D341Med (cell line): ENCODE measurements around the gene KCNQ2.
A peak's percentile ranks its signal among the peaks of the same experiment; 100 is the strongest.

ENCODE experiments used
- DNase-seq: peaks from one replicate; pipeline ENCODE4 v3.0.0; 2012; ENCODE audit warnings: low spot score

KCNQ2 gene

GRCh38 chr20:63434599-63435378 is 37.7 kb downstream of the KCNQ2 start:
- DNase-seq = peak; percentile 84

GRCh38 chr20:63433756-63434531 is 38.5 kb downstream of the KCNQ2 start:
- no peak for DNase-seq

GRCh38 chr20:63433351-63433750 is 39.1 kb downstream of the KCNQ2 start:
- DNase-seq = no peak

- DNase-seq = no peak
Measured at GRCh38 chr20:63432577-63433325, 39.7 kb downstream of the KCNQ2 start.

- DNase-seq = no peak
Measured at GRCh38 chr20:63431944-63432343, 40.5 kb downstream of the KCNQ2 start.

- no peak for DNase-seq
Measured at GRCh38 chr20:63430891-63431290, 41.6 kb downstream of the KCNQ2 start.

GRCh38 chr20:63429992-63430391 is 42.5 kb downstream of the KCNQ2 start:
- DNase-seq = no peak

- no peak for DNase-seq
Measured at GRCh38 chr20:63428906-63429575, 43.4 kb downstream of the KCNQ2 start.

GRCh38 chr20:63427724-63428330 is 44.6 kb downstream of the KCNQ2 start:
- DNase-seq = no peak

GRCh38 chr20:63427206-63427605 is 45.2 kb downstream of the KCNQ2 start:
- DNase-seq = no peak

- DNase-seq = no peak
Measured at GRCh38 chr20:63425846-63426485, 46.5 kb downstream of the KCNQ2 start.

- DNase-seq = no peak
Measured at GRCh38 chr20:63424613-63425012, 47.8 kb downstream of the KCNQ2 start.

- no peak for DNase-seq
Measured at GRCh38 chr20:63423751-63424150, 48.7 kb downstream of the KCNQ2 start.

- DNase-seq = no peak
Measured at GRCh38 chr20:63422653-63423052, 49.8 kb downstream of the KCNQ2 start.

- no peak for DNase-seq
Measured at GRCh38 chr20:63421913-63422312, 50.5 kb downstream of the KCNQ2 start.

- no peak for DNase-seq
Measured at GRCh38 chr20:63421094-63421692, 51.3 kb downstream of the KCNQ2 start.

- no peak for DNase-seq
Measured at GRCh38 chr20:63420359-63421093, 51.9 kb downstream of the KCNQ2 start.

GRCh38 chr20:63419299-63419698 is 53.2 kb downstream of the KCNQ2 start:
- DNase-seq = no peak

GRCh38 chr20:63418617-63419016 is 53.8 kb downstream of the KCNQ2 start:
- DNase-seq = no peak

GRCh38 chr20:63417738-63418120 is 54.7 kb downstream of the KCNQ2 start:
- no peak for DNase-seq
